Stimulated activated CD4-positive, alpha-beta T cell treated with anti-CD3 and anti-CD28 coated beads, Interleukin-1b, Interleukin-23, amount 100 ng/mL, for 1 hour (primary cell): ENCODE data around the gene FBXL17.

Experiments
- DNase-seq, 2 donors: peaks; one replicate each; pipeline ENCODE4 v3.0.0-alpha.2; 2020; ENCODE audit warnings: low read depth in 2 of 2

Gene FBXL17

GRCh38 chr5:108249785-108250426 lies 132.0 kb downstream of the FBXL17 start:
- DNase-seq, result no peak

GRCh38 chr5:108249095-108249784 lies 132.7 kb downstream of the FBXL17 start:
- no peak for DNase-seq

GRCh38 chr5:108238936-108239887 lies 142.7 kb downstream of the FBXL17 start:
- no peak for DNase-seq

GRCh38 chr5:108238461-108238860 lies 143.4 kb downstream of the FBXL17 start:
- DNase-seq, result no peak

- no peak for DNase-seq
Measured at GRCh38 chr5:108233617-108234155, 148.2 kb downstream of the FBXL17 start.

- no peak for DNase-seq
Measured at GRCh38 chr5:108232805-108233204, 149.1 kb downstream of the FBXL17 start.

- DNase-seq, result no peak
Measured at GRCh38 chr5:108222011-108222410, 159.9 kb downstream of the FBXL17 start.

GRCh38 chr5:108220834-108221233 lies 161.1 kb downstream of the FBXL17 start:
- DNase-seq, result no peak

- no peak for DNase-seq
Measured at GRCh38 chr5:108216890-108217289, 165.0 kb downstream of the FBXL17 start.

GRCh38 chr5:108214857-108215256 lies 167.0 kb downstream of the FBXL17 start:
- no peak for DNase-seq

- DNase-seq, result no peak
Measured at GRCh38 chr5:108212775-108213346, 169.0 kb downstream of the FBXL17 start.

GRCh38 chr5:108206707-108207106 lies 175.2 kb downstream of the FBXL17 start:
- no peak for DNase-seq

- DNase-seq, result no peak
Measured at GRCh38 chr5:108201721-108202120, 180.2 kb downstream of the FBXL17 start.

- no peak for DNase-seq
Measured at GRCh38 chr5:108196276-108196675, 185.6 kb downstream of the FBXL17 start.

GRCh38 chr5:108193021-108193795 lies 188.7 kb downstream of the FBXL17 start:
- DNase-seq, result no peak

- DNase-seq, result no peak
Measured at GRCh38 chr5:108184940-108185339, 197.0 kb downstream of the FBXL17 start.

GRCh38 chr5:108181975-108182374 lies 199.9 kb downstream of the FBXL17 start:
- no peak for DNase-seq

- no peak for DNase-seq
Measured at GRCh38 chr5:108174286-108174685, 207.6 kb downstream of the FBXL17 start.

- DNase-seq, result no peak
Measured at GRCh38 chr5:108171759-108172158, 210.1 kb downstream of the FBXL17 start.

GRCh38 chr5:108168915-108169314 lies 213.0 kb downstream of the FBXL17 start:
- no peak for DNase-seq

GRCh38 chr5:108167174-108167573 lies 214.7 kb downstream of the FBXL17 start:
- no peak for DNase-seq
